Stimulated activated CD4-positive, alpha-beta T cell treated with anti-CD3 and anti-CD28 coated beads, Interleukin-1b, Interleukin-23, amount 100 ng/mL, for 48 hours (primary cell): ENCODE measurements around the gene MAP3K21.

ENCODE experiments used
- DNase-seq: peaks from one replicate; pipeline ENCODE4 v3.0.0-alpha.2; 2020

The MAP3K21 gene

GRCh38 chr1:233326811-233327650 lies 493 bp upstream of the MAP3K21 start:
- peak; percentile 86 for DNase-seq

DNA sequence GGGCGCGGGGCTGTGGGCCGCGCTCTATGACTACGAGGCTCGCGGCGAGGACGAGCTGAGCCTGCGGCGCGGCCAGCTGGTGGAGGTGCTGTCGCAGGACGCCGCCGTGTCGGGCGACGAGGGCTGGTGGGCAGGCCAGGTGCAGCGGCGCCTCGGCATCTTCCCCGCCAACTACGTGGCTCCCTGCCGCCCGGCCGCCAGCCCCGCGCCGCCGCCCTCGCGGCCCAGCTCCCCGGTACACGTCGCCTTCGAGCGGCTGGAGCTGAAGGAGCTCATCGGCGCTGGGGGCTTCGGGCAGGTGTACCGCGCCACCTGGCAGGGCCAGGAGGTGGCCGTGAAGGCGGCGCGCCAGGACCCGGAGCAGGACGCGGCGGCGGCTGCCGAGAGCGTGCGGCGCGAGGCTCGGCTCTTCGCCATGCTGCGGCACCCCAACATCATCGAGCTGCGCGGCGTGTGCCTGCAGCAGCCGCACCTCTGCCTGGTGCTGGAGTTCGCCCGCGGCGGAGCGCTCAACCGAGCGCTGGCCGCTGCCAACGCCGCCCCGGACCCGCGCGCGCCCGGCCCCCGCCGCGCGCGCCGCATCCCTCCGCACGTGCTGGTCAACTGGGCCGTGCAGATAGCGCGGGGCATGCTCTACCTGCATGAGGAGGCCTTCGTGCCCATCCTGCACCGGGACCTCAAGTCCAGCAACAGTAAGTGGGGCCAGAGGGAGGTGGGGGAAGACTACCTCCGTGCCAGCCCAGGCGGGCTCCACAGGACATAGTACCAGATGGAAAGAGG lies 808 bp downstream of the MAP3K21 start:
- DNase-seq: peak; percentile 24

GRCh38 chr1:233331676-233332519 lies 4.4 kb downstream of the MAP3K21 start:
- no peak for DNase-seq

DNA sequence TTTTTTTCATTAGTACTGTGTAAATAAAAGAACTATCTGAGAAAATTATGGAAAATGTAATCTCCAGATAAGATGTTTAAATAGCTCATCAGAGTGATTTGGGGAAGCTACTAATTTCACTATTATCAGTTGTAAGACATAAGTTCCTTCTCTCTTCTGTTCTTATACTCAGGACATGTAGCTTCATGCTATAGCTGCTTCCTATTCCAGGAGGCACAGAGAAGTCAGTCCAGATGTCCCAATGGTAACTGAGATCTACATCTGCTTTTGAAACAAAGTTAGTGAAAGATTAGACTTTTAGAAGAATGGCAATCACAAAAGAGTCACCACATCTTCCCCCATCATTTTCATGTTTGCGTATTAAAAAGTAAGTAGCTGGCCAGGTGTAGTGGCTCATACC lies 5.6 kb downstream of the MAP3K21 start:
- DNase-seq: no peak

DNA sequence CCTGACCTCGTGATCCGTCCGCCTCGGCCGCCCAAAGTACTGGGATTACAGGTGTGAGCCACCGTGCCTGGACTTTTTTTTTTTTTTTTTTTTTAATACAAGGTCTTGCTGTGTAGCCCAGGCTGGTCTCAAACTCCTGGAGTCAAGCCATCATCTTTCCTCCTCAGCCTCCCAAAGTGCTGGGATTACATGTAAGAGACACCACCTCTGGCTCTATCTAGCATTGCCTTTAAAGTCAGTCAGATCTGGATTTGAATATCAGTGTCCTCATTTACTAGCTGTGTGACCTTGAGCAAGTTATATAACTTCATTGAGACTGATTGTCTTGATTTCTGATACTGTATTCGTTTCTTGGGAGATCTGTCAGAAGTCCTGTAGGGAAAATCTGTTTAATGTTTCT lies 6.6 kb downstream of the MAP3K21 start:
- DNase-seq: no peak

- DNase-seq: no peak
Observed at GRCh38 chr1:233336554-233337456, 9.3 kb downstream of the MAP3K21 start.

- DNase-seq: no peak
Observed at GRCh38 chr1:233337505-233337904, 10.0 kb downstream of the MAP3K21 start.

GRCh38 chr1:233338102-233338501 lies 10.6 kb downstream of the MAP3K21 start:
- DNase-seq: no peak

GRCh38 chr1:233340031-233340555 lies 12.6 kb downstream of the MAP3K21 start:
- DNase-seq: no peak

GRCh38 chr1:233340966-233341516 lies 13.5 kb downstream of the MAP3K21 start:
- DNase-seq: no peak

DNA sequence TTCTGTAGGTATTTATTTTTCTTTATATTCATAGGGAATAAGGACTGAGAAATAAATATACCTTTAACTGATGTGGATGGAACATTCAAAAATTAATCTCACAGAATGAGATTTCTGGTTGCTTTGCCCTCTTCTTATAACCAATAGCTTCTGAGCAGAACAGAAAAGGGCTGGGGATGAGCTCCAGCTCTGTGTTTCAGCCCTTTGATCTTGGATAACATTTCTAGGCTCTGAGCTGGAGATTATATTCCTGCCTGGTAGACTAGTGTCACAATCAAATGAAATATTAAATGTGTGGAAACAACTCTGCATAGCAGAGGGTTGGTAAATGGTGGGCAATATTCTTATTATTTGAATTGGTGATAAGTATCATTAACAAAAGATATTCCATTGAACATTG lies 14.6 kb downstream of the MAP3K21 start:
- no peak for DNase-seq

- DNase-seq: no peak
Observed at GRCh38 chr1:233343262-233343661, 15.7 kb downstream of the MAP3K21 start.

DNA sequence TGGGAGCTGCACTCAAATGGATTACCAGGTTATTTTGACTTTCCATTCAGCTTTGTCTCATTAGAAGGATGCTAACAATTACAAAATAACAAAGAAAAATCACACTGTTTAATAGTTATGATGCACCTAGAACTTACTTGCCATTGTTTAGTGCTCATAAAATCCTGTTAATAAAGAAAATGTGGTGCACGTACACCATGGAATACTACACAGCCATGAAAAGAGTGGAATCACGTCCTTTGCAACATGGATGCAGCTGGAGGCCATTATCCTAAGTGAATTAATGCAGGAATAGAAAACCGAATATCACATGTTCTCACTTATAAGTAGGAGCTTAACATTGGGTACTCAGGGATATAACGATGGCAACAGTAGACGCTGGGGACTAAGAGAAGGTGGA lies 19.8 kb downstream of the MAP3K21 start:
- DNase-seq: no peak

DNA sequence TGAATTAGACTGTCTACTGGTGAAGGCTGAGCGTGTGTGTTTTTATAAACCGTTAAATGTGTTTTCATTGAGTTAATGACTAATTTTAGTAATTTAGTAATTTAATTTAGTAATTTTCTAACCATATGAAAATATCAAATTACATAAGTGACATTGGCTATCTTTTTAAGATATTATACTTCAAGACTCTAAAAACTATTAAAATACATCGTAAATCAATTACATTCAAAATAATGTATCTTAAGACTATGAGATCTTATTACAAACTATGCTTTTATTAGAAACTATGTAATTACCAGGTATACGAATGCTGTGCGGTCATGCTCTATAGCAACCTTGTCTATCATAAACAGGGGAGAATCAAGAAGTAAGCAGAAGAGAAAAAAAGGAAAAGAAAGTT lies 21.6 kb downstream of the MAP3K21 start:
- DNase-seq: no peak

DNA sequence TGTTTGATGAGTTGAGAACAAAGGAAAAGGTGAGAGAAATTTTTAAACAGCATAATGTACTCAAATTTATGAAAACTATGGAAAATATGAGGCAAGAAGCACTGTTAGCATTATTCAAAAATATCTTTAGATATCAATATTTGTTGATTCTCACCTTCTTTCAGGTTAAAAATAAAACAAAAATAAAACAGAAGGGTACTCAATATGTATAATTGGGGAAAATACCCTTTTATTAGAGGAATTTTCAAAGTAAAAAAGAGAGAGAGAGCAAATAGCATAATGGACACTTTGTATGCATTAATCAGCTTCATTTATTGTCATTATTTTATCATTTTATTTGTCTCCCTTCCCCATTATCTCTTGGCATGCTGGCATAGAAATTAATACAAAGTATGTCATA lies 27.5 kb downstream of the MAP3K21 start:
- DNase-seq: no peak

GRCh38 chr1:233355841-233356704 lies 28.5 kb downstream of the MAP3K21 start:
- no peak for DNase-seq

DNA sequence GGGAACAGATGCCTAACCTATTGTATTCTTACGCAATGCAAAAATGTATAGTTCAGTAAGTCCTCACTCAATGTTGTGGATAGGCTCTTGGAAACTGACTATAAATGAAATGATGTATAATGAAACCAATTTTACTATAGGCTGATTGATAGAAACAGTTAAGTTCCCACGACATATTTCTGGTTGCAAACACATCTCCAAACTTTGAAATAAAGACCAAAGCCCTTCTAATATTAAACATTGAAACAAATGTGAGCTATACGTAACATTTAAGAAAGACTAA lies 29.1 kb downstream of the MAP3K21 start:
- DNase-seq: no peak

GRCh38 chr1:233357595-233358397 lies 30.3 kb downstream of the MAP3K21 start:
- peak; percentile 23 for DNase-seq

GRCh38 chr1:233359431-233359830 lies 31.9 kb downstream of the MAP3K21 start:
- no peak for DNase-seq

DNA sequence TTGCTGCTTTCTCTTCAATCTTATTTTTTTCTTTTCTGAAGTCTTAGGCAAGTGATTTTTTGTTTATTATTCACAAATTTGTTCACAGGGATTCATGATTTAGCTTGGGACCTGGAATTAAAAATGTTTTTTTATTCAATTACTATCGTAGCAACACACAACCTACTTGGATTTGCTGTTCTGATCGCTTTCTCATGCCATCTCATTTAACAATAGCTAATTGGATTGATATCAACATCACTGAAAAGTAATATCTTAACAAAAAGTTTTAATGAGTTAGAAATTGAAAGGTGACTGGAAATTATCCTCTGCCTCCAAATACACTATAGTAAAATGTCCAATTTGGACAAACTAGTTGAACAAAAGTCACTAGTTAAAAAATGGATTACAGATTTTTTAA lies 32.4 kb downstream of the MAP3K21 start:
- DNase-seq: no peak
